Mucosa of rectum (tissue), 2 donors: ENCODE measurements around the gene IMMT.

Experiments used
- H3K27ac ChIP-seq, 2 donors: one replicate each; pipeline ENCODE4 v1.7.0; 2013; ENCODE audit warnings: inconsistent platforms in 2 of 2, low read depth in 2 of 2, low read length in 2 of 2
- H3K27me3 ChIP-seq, 2 donors: one replicate each; pipeline ENCODE4 v1.7.0; 2013; ENCODE audit warnings: low read length in 2 of 2; ENCODE audit not compliant: control insufficient read depth in 2 of 2, insufficient read depth in 2 of 2
- H3K36me3 ChIP-seq, 2 donors: one replicate each; pipeline ENCODE4 v1.7.0; 2013; ENCODE audit warnings: low read length in 2 of 2; ENCODE audit not compliant: control insufficient read depth in 2 of 2, insufficient read depth in 2 of 2
- H3K4me1 ChIP-seq, 2 donors: one replicate each; pipeline ENCODE4 v1.7.0; 2013; ENCODE audit warnings: low read length in 2 of 2, mild to moderate bottlenecking in 1 of 2; ENCODE audit not compliant: control insufficient read depth in 2 of 2, insufficient read depth in 2 of 2
- H3K4me3 ChIP-seq, 2 donors: one replicate each; pipeline ENCODE4 v1.7.0; 2013; ENCODE audit warnings: low read length in 2 of 2
- H3K9ac ChIP-seq, 2 donors: one replicate each; pipeline ENCODE4 v1.7.0; 2013; ENCODE audit warnings: low read length in 2 of 2, low read depth in 1 of 2, mild to moderate bottlenecking in 1 of 2
- H3K9me3 ChIP-seq, 2 donors: one replicate each; pipeline ENCODE4 v1.7.0; 2013; ENCODE audit warnings: low read length in 2 of 2; ENCODE audit not compliant: control insufficient read depth in 2 of 2
- donor health status: healthy.
- donor health status: Normal muscosa, but diverticular disease.

IMMT gene

GRCh38 chr2:86185517-86186212, 9.6 kb downstream of the IMMT start:
- H3K36me3 ChIP-seq = peaks cover 10 to 11% of the 10 kb centered on the region in 2 donors
- H3K9ac ChIP-seq = no peak overlapping the region
- H3K27me3 ChIP-seq = no peaks in the 10 kb centered on the region
- no peaks in the 10 kb centered on the region for H3K9me3 ChIP-seq
- no peak overlapping the region for H3K27ac ChIP-seq
- H3K4me1 ChIP-seq = peaks cover 0 to 6% of the 10 kb centered on the region in 2 donors
- H3K4me3 ChIP-seq = peak overlapping the region in 1 of 2 donors; percentile 13

- no peaks in the 10 kb centered on the region for H3K9me3 ChIP-seq
- no peak overlapping the region for H3K4me3 ChIP-seq
- no peaks in the 10 kb centered on the region for H3K4me1 ChIP-seq
- H3K9ac ChIP-seq = no peak overlapping the region
- H3K27me3 ChIP-seq = no peaks in the 10 kb centered on the region
- no peak overlapping the region for H3K27ac ChIP-seq
- peaks cover 36 to 47% of the 10 kb centered on the region in 2 donors for H3K36me3 ChIP-seq
These were observed 18.7 kb downstream of the IMMT start for GRCh38 chr2:86176597-86176996.

- no peaks in the 10 kb centered on the region for H3K27me3 ChIP-seq
- H3K27ac ChIP-seq = no peak overlapping the region
- H3K4me1 ChIP-seq = no peaks in the 10 kb centered on the region
- peaks cover 38 to 49% of the 10 kb centered on the region in 2 donors for H3K36me3 ChIP-seq
- no peaks in the 10 kb centered on the region for H3K9me3 ChIP-seq
- H3K9ac ChIP-seq = no peak overlapping the region
- H3K4me3 ChIP-seq = no peak overlapping the region
These were observed 19.4 kb downstream of the IMMT start for GRCh38 chr2:86175828-86176227.

GRCh38 chr2:86174445-86174844, 20.8 kb downstream of the IMMT start:
- no peaks in the 10 kb centered on the region for H3K9me3 ChIP-seq
- H3K27ac ChIP-seq = no peak overlapping the region
- peaks cover 40 to 59% of the 10 kb centered on the region in 2 donors for H3K36me3 ChIP-seq
- H3K4me1 ChIP-seq = no peaks in the 10 kb centered on the region
- no peaks in the 10 kb centered on the region for H3K27me3 ChIP-seq
- H3K4me3 ChIP-seq = no peak overlapping the region
- H3K9ac ChIP-seq = no peak overlapping the region

- Histone ChIP-seq H3K27ac (no peak overlapping the region), H3K36me3 (peaks cover 45 to 60% of the 10 kb centered on the region in 2 donors), H3K9ac (no peak overlapping the region), H3K27me3 (no peaks in the 10 kb centered on the region), H3K9me3 (no peaks in the 10 kb centered on the region), H3K4me3 (no peak overlapping the region), H3K4me1 (no peaks in the 10 kb centered on the region)
These were observed 22.7 kb downstream of the IMMT start for GRCh38 chr2:86172610-86173009.

GRCh38 chr2:86171295-86171694, 24.0 kb downstream of the IMMT start:
- peaks cover 37 to 52% of the 10 kb centered on the region in 2 donors for H3K36me3 ChIP-seq
- H3K4me1 ChIP-seq = no peaks in the 10 kb centered on the region
- H3K27me3 ChIP-seq = no peaks in the 10 kb centered on the region
- no peak overlapping the region for H3K27ac ChIP-seq
- no peak overlapping the region for H3K9ac ChIP-seq
- H3K4me3 ChIP-seq = no peak overlapping the region
- H3K9me3 ChIP-seq = no peaks in the 10 kb centered on the region

GRCh38 chr2:86170449-86170848, 24.8 kb downstream of the IMMT start:
- no peaks in the 10 kb centered on the region for H3K4me1 ChIP-seq
- H3K27ac ChIP-seq = no peak overlapping the region
- H3K27me3 ChIP-seq = no peaks in the 10 kb centered on the region
- H3K36me3 ChIP-seq = peaks cover 30 to 54% of the 10 kb centered on the region in 2 donors
- H3K9me3 ChIP-seq = no peaks in the 10 kb centered on the region
- H3K4me3 ChIP-seq = no peak overlapping the region
- H3K9ac ChIP-seq = no peak overlapping the region

- H3K36me3 ChIP-seq = peaks cover 41 to 62% of the 10 kb centered on the region in 2 donors
These were observed 34.9 kb downstream of the IMMT start for GRCh38 chr2:86160156-86160952.

GRCh38 chr2:86158286-86158685, 37.0 kb downstream of the IMMT start:
- H3K27me3 ChIP-seq = no peaks in the 10 kb centered on the region
- no peak overlapping the region for H3K27ac ChIP-seq
- H3K9ac ChIP-seq = no peak overlapping the region
- H3K36me3 ChIP-seq = peaks cover 41 to 56% of the 10 kb centered on the region in 2 donors
- no peaks in the 10 kb centered on the region for H3K4me1 ChIP-seq
- no peak overlapping the region for H3K4me3 ChIP-seq
- H3K9me3 ChIP-seq = no peaks in the 10 kb centered on the region

More at GRCh38 chr2:86160156-86160952, 34.9 kb downstream of the IMMT start:
- Histone ChIP-seq H3K4me3 (no peak overlapping the region), H3K27me3 (no peaks in the 10 kb centered on the region), H3K9me3 (no peaks in the 10 kb centered on the region), H3K4me1 (no peaks in the 10 kb centered on the region), H3K9ac (no peak overlapping the region), H3K27ac (no peak overlapping the region)

- H3K4me1 ChIP-seq = no peaks in the 10 kb centered on the region
- peaks cover 42 to 48% of the 10 kb centered on the region in 2 donors for H3K36me3 ChIP-seq
- H3K9me3 ChIP-seq = no peaks in the 10 kb centered on the region
- no peak overlapping the region for H3K9ac ChIP-seq
- no peaks in the 10 kb centered on the region for H3K27me3 ChIP-seq
- H3K27ac ChIP-seq = no peak overlapping the region
- H3K4me3 ChIP-seq = no peak overlapping the region
These were observed 38.2 kb downstream of the IMMT start for GRCh38 chr2:86157009-86157556.
